ENCODE measurements around the gene TRIM26.

GRCh38 chr6:30244560-30244959 lies 31.4 kb upstream of the TRIM26 start:
- TF ChIP-seq CTCF (IDR thresholded peaks at IDR 0.05): no peak
- no peak for TF ChIP-seq EP300 (IDR thresholded peaks at IDR 0.05)
- no peak for TF ChIP-seq POLR2AphosphoS5 (IDR thresholded peaks at IDR 0.05)
